ENCODE results near the gene USP20. TPM values are rescaled to one million over a fixed set of nuclear protein-coding genes. Genes with fewer than 3 reads are reported as not detected.

The USP20 gene
- total RNA-seq, 6 experiments from 2014 or later: 7.5 to 14.0 (median 10.8) TPM

- no peaks in the 10 kb centered on the region for H3K9me3 ChIP-seq
- peaks cover 0 to 26% (median 7%) of the 10 kb centered on the region in 4 donors for H3K36me3 ChIP-seq
- no peaks in the 10 kb centered on the region for H3K4me1 ChIP-seq
- no peaks in the 10 kb centered on the region for H3K27me3 ChIP-seq
- intact Hi-C loops (cut with DNase I): no loop called here
- no peak overlapping the region for H3K27ac ChIP-seq
- DNase-seq (no peak), ATAC-seq (no peak)
- WGBS (ENCODE audit: insufficient coverage, low coverage, low lambda C conversion rate, missing lambda C conversion rate): 71% methylated on average over 3 of the region's 5 CpGs
- TF ChIP-seq POLR2A (IDR thresholded peaks at IDR 0.05): no peak
- TF ChIP-seq, protein P1, sequence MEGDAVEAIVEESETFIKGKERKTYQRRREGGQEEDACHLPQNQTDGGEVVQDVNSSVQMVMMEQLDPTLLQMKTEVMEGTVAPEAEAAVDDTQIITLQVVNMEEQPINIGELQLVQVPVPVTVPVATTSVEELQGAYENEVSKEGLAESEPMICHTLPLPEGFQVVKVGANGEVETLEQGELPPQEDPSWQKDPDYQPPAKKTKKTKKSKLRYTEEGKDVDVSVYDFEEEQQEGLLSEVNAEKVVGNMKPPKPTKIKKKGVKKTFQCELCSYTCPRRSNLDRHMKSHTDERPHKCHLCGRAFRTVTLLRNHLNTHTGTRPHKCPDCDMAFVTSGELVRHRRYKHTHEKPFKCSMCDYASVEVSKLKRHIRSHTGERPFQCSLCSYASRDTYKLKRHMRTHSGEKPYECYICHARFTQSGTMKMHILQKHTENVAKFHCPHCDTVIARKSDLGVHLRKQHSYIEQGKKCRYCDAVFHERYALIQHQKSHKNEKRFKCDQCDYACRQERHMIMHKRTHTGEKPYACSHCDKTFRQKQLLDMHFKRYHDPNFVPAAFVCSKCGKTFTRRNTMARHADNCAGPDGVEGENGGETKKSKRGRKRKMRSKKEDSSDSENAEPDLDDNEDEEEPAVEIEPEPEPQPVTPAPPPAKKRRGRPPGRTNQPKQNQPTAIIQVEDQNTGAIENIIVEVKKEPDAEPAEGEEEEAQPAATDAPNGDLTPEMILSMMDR (IDR thresholded peaks at IDR 0.05): no peak
- no peak overlapping the region for H3K4me3 ChIP-seq
Observed at GRCh38 chr9:129851821-129852220, 16.6 kb downstream of the USP20 start.

DNA sequence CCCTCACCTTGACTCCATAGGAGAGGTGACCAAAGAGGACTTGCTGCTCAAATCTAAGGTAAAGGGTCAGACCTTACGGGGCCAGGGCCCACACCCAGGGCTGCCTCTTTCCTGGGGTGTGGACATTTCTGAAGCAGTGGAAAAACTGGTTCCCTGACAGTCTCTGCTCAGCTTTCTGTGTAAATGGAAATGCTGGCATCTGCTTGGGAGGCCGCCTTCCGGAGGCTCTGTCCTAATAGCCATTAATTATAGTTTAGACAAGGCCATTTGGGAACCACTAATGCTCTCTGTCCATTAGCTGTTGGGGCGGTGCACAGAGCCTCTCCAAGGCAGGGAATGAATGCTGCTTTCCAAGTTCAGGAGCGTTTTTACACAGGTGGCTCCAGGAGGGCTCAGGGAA, 17.3 kb downstream of the USP20 start:
- Histone ChIP-seq H3K36me3 (peaks cover 0 to 34% (median 7%) of the 10 kb centered on the region in 4 donors), H3K27ac (no peak overlapping the region), H3K9me3 (no peaks in the 10 kb centered on the region), H3K4me1 (no peaks in the 10 kb centered on the region), H3K4me3 (no peak overlapping the region), H3K27me3 (no peaks in the 10 kb centered on the region)
- TF ChIP-seq, protein P1 (IDR thresholded peaks at IDR 0.05): no peak
- no peak for TF ChIP-seq POLR2A (IDR thresholded peaks at IDR 0.05)
- 50% methylated on average over 2 of the region's 5 CpGs for WGBS (ENCODE audit: insufficient coverage, low coverage, low lambda C conversion rate, missing lambda C conversion rate)
- intact Hi-C loops (cut with DNase I): no loop called here
- ATAC-seq (no peak), DNase-seq (no peak)

GRCh38 chr9:129853614-129854013, 18.4 kb downstream of the USP20 start:
- no peak overlapping the region for H3K27ac ChIP-seq
- WGBS (ENCODE audit: insufficient coverage, low coverage, low lambda C conversion rate, missing lambda C conversion rate): 42% methylated on average over 2 of the region's 3 CpGs
- no peaks in the 10 kb centered on the region for H3K4me1 ChIP-seq
- no peak for TF ChIP-seq POLR2A (IDR thresholded peaks at IDR 0.05)
- TF ChIP-seq, protein P1 (IDR thresholded peaks at IDR 0.05): no peak
- no peaks in the 10 kb centered on the region for H3K27me3 ChIP-seq
- H3K9me3 ChIP-seq: no peaks in the 10 kb centered on the region
- H3K4me3 ChIP-seq: no peak overlapping the region
- ATAC-seq: no peak
- DNase-seq: no peak
- intact Hi-C loops (cut with DNase I): no loop called here
- H3K36me3 ChIP-seq: peaks cover 0 to 34% (median 7%) of the 10 kb centered on the region in 4 donors

DNA sequence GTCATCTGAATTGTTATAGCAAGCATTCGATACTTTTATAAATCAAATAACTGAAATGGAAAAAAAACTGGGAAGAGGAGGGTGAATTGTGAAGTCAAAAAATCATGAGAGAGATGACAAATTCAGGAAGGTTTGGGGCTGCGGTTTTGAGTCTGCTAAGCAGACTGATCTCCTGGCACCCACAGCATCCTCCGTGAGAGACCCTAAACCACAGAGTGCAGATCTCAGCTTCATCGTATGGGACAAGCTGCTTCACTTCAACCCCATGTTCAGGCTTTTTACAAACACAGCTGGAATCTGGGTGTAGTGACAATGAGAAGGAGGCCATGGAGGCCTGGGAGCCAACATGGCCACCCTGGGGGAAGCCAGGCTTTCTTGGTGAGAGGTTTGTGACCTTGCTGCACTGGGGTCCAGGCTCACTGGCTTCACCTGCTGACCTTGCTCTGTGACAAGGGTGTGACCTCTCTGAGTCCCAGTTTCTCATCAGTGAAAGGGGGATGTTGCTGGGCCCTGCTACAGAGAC, 19.4 kb downstream of the USP20 start:
- no peak overlapping the region for H3K27ac ChIP-seq
- DNase-seq (no peak), ATAC-seq (no peak)
- TF ChIP-seq POLR2A (IDR thresholded peaks at IDR 0.05): no peak
- TF ChIP-seq, protein P1 (IDR thresholded peaks at IDR 0.05): no peak
- WGBS (ENCODE audit: insufficient coverage, low coverage, low lambda C conversion rate, missing lambda C conversion rate): 87% methylated on average over 1 of the region's 4 CpGs
- no peaks in the 10 kb centered on the region for H3K27me3 ChIP-seq
- H3K4me1 ChIP-seq: no peaks in the 10 kb centered on the region
- intact Hi-C loops (cut with DNase I): no loop called here
- H3K36me3 ChIP-seq: peaks cover 0 to 34% (median 7%) of the 10 kb centered on the region in 4 donors
- no peak overlapping the region for H3K4me3 ChIP-seq
- H3K9me3 ChIP-seq: no peaks in the 10 kb centered on the region

- WGBS (ENCODE audit: insufficient coverage, low coverage, low lambda C conversion rate, missing lambda C conversion rate): no CpG with 5 or more reads among the region's 7 CpGs
- Histone ChIP-seq H3K4me3 (no peak overlapping the region), H3K27me3 (no peaks in the 10 kb centered on the region), H3K36me3 (peaks cover 0 to 44% (median 7%) of the 10 kb centered on the region in 4 donors), H3K4me1 (no peaks in the 10 kb centered on the region), H3K27ac (no peak overlapping the region), H3K9me3 (no peaks in the 10 kb centered on the region)
- ATAC-seq (no peak), DNase-seq (no peak)
- TF ChIP-seq, protein P1 (IDR thresholded peaks at IDR 0.05): no peak
- TF ChIP-seq POLR2A (IDR thresholded peaks at IDR 0.05): no peak
- intact Hi-C loops (cut with DNase I): no loop called here
Observed at GRCh38 chr9:129857207-129857606, 21.9 kb downstream of the USP20 start.
